Spleen (tissue), 7 donors: ENCODE data around the gene NTRK2.

ENCODE experiments used
- CTCF ChIP-seq, 11 experiments: fragments of 200-600 bp in 7 of 11; fragments of 450-650 bp in 4 of 11; sonication (generic) in 4 of 11; IDR thresholded peaks in 8 of 11; conservative IDR thresholded peaks in 3 of 11; 1 replicate in 7 of 11; 2 replicates in 4 of 11; pipeline versions ENCODE4 v1.4.0 to v1.8.0; 2016 to 2021; ENCODE audit warnings: antibody characterized with exemption in 11 of 11, inconsistent platforms in 4 of 11, mild to moderate bottlenecking in 1 of 11
- POLR2AphosphoS5 ChIP-seq, 3 donors: sonication (generic); formaldehyde crosslinking; IDR thresholded peaks; one replicate each; pipeline ENCODE4 v1.5.1; 2017; ENCODE audit warnings: antibody characterized with exemption in 3 of 3
- donor health status: DM: no; HTN: no; CAD: no; lungs with moderate emphysema.
- donor health status: DM: no; HTN: no; CAD: no.
- donor health status: DM: no; HTN: no; CAD: no.

GRCh38 chr9:84900421-84900820 is 230.9 kb downstream of the NTRK2 start:
- TF ChIP-seq POLR2AphosphoS5 (IDR thresholded peaks at IDR 0.05) (no peak), CTCF (IDR thresholded peaks at IDR 0.05 in 8 of 11, conservative IDR thresholded peaks at IDR 0.05 in 3 of 11) (no peak)
